WTC11 (cell line): ENCODE measurements around the gene SLC28A1. TPM values are rescaled to one million over a fixed set of nuclear protein-coding genes. Genes with fewer than 3 reads are reported as not detected.

Experiments
- ATAC-seq: fragments of 200-7000 bp; cut with Tn5 transposase; 2 replicates; pipeline ENCODE4 v1.10.0; 2021; ENCODE audit warnings: mild to moderate bottlenecking, moderate library complexity
- CTCF ChIA-PET: fragments of 300-600 bp; sonication (Branson Sonifier 250); formaldehyde crosslinking; loops from one replicate; lab custom pipeline; 2021; ENCODE audit warnings: antibody characterized with exemption; lab: Charles Lee
- POLR2A ChIA-PET: fragments of 350-600 bp; sonication (Branson Sonifier 250); formaldehyde crosslinking; loops from one replicate; lab custom pipeline; 2021; ENCODE audit warnings: antibody characterized with exemption; lab: Charles Lee
- DNase-seq: peaks from one replicate; pipeline ENCODE4 v3.0.0; 2021; ENCODE audit warnings: low spot score
- H3K27ac Mint-ChIP-seq: 2 replicates; pipeline ENCODE4 v1.8.0; 2021; ENCODE audit warnings: mixed read lengths
- H3K27me3 Mint-ChIP-seq: 2 replicates; pipeline ENCODE4 v1.8.0; 2021; ENCODE audit warnings: low read depth, mild to moderate bottlenecking, moderate library complexity, mixed read lengths
- H3K36me3 Mint-ChIP-seq: 2 replicates; pipeline ENCODE4 v1.8.0; 2021; ENCODE audit warnings: mixed read lengths
- H3K4me1 Mint-ChIP-seq: 2 replicates; pipeline ENCODE4 v1.8.0; 2022; ENCODE audit warnings: mixed read lengths
- H3K4me3 Mint-ChIP-seq: 2 replicates; pipeline ENCODE4 v1.8.0; 2021; ENCODE audit warnings: mild to moderate bottlenecking, moderate library complexity, mixed read lengths
- H3K9me3 Mint-ChIP-seq: 2 replicates; pipeline ENCODE4 v1.8.0; 2021; ENCODE audit warnings: mixed read lengths
- CTCF ChIP-seq: fragments of 200-600 bp; IDR thresholded peaks from 2 replicates; pipeline ENCODE4 v1.8.0; 2022; ENCODE audit warnings: antibody characterized with exemption
- ESRRA ChIP-seq: sonication (generic); formaldehyde crosslinking; IDR thresholded peaks from 2 replicates; pipeline ENCODE4 v1.8.1; 2022; ENCODE audit warnings: mild to moderate bottlenecking, missing genetic modification reagents, borderline replicate concordance
- FOXK1 ChIP-seq: sonication (generic); formaldehyde crosslinking; IDR thresholded peaks from 2 replicates; pipeline ENCODE4 v1.8.0; 2022; ENCODE audit warnings: mild to moderate bottlenecking, moderate library complexity, missing genetic modification reagents
- KAT7 ChIP-seq: sonication (generic); formaldehyde crosslinking; IDR thresholded peaks from 2 replicates; pipeline ENCODE4 v1.8.1; 2023; ENCODE audit warnings: missing genetic modification reagents, mild to moderate bottlenecking, borderline replicate concordance
- OVOL2 ChIP-seq: fragments of 250-450 bp; sonication (Bioruptor Pico); IDR thresholded peaks from 2 replicates; pipeline ENCODE4 v1.9.0; 2021; ENCODE audit warnings: mild to moderate bottlenecking, borderline replicate concordance
- RORB ChIP-seq: fragments of 250-450 bp; sonication (Bioruptor Pico); IDR thresholded peaks from 2 replicates; pipeline ENCODE4 v1.9.0; 2021; ENCODE audit warnings: mild to moderate bottlenecking
- SP1 ChIP-seq: sonication (generic); formaldehyde crosslinking; conservative IDR thresholded peaks from 2 replicates; pipeline ENCODE4 v1.8.1; 2022; ENCODE audit warnings: missing genetic modification reagents
- STAT6 ChIP-seq: sonication (generic); formaldehyde crosslinking; conservative IDR thresholded peaks from 2 replicates; pipeline ENCODE4 v1.8.1; 2023; ENCODE audit warnings: mild to moderate bottlenecking, low read depth, missing genetic modification reagents, moderate library complexity
- TP53 ChIP-seq: sonication (generic); formaldehyde crosslinking; IDR thresholded peaks from 2 replicates; pipeline ENCODE4 v1.8.1; 2023; ENCODE audit warnings: mild to moderate bottlenecking, missing genetic modification reagents
- ZBTB21 ChIP-seq: sonication (generic); formaldehyde crosslinking; IDR thresholded peaks from 2 replicates; pipeline ENCODE4 v1.8.1; 2023; ENCODE audit warnings: mild to moderate bottlenecking, missing genetic modification reagents, borderline replicate concordance
- ZNF121 ChIP-seq: sonication (generic); formaldehyde crosslinking; IDR thresholded peaks from 2 replicates; pipeline ENCODE4 v1.8.0; 2023; ENCODE audit warnings: missing genetic modification reagents
- ZNF317 ChIP-seq: sonication (generic); formaldehyde crosslinking; IDR thresholded peaks from 2 replicates; pipeline ENCODE4 v1.8.1; 2023; ENCODE audit warnings: low read depth, mild to moderate bottlenecking, moderate library complexity, missing genetic modification reagents, borderline replicate concordance
- ZNF532 ChIP-seq: fragments of 250-450 bp; sonication (Bioruptor Pico); IDR thresholded peaks from 2 replicates; pipeline ENCODE4 v1.9.0; 2021; ENCODE audit warnings: mild to moderate bottlenecking, borderline replicate concordance
- total RNA-seq: library from RNA; stranded (reverse); gene quantifications from 3 replicates; pipeline ENCODE4 v1.2.3, GENCODE V29; 2021
- TF ChIP-seq, protein P1 (sequence below): fragments of 250-450 bp; sonication (Bioruptor Pico); IDR thresholded peaks from 2 replicates; pipeline ENCODE4 v1.9.0; 2021; ENCODE audit warnings: moderate library complexity, mild to moderate bottlenecking, inconsistent platforms, borderline replicate concordance
- TF ChIP-seq, protein P2 (sequence below): sonication (generic); formaldehyde crosslinking; IDR thresholded peaks from 2 replicates; pipeline ENCODE4 v1.8.0; 2022; ENCODE audit warnings: missing genetic modification reagents

SLC28A1 gene
- total RNA-seq, 1 experiment from 2014 or later: not detected

GRCh38 chr15:84947947-84948830, 63.7 kb downstream of the SLC28A1 start:
- no peak for ATAC-seq
- H3K36me3 Mint-ChIP-seq: no peaks in the 10 kb centered on the region
- no peak for TF ChIP-seq ESRRA (CRISPR knock-in tag)
- no peak for TF ChIP-seq KAT7 (CRISPR knock-in tag)
- CTCF ChIA-PET: no interaction called here
- no peak overlapping the region for H3K27ac Mint-ChIP-seq
- no peak overlapping the region for H3K4me3 Mint-ChIP-seq
- no peaks in the 10 kb centered on the region for H3K4me1 Mint-ChIP-seq
- POLR2A ChIA-PET: no interaction called here
- no peaks in the 10 kb centered on the region; the same call in 1 of the 2 replicates for H3K27me3 Mint-ChIP-seq
- no peaks in the 10 kb centered on the region for H3K9me3 Mint-ChIP-seq
- no peak for DNase-seq

DNA sequence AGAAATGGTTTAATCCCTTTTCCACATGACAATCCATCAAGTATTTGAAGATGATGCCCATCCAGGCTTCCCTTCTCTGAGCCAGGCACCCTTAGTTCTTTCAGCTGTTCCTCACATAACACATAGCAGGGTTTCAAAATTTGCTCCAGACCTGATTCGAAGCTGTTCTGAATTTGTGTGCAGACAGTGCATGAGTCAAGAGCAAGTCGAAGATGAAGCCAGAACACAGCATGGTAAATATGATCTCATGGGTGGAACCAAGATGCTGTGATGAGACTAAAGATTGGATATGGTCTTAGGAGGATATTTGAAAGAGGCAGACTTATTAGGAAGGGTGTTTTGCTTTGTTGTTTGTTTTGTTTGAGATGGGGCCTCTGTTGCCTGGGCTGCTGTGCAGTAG, 64.6 kb downstream of the SLC28A1 start:
- Mint-ChIP-seq H3K9me3 (no peaks in the 10 kb centered on the region), H3K4me3 (no peak overlapping the region), H3K27ac (no peak overlapping the region), H3K36me3 (no peaks in the 10 kb centered on the region), H3K4me1 (no peaks in the 10 kb centered on the region), H3K27me3 (no peaks in the 10 kb centered on the region; the same call in 1 of the 2 replicates)
- ATAC-seq: no peak
- no peak for DNase-seq
- CTCF ChIA-PET: no interaction called here
- POLR2A ChIA-PET: interaction anchor here (0.7 to 1.2 kb wide), 2 partner anchors 318 to 1691 kb away, joined by 3 to 4 read pairs; no protein-coding TSS in a partner anchor
- TF ChIP-seq TP53 (CRISPR knock-in tag) (no peak), ZNF317 (CRISPR knock-in tag) (no peak), CTCF (no peak), ESRRA (CRISPR knock-in tag) (no peak), OVOL2 (CRISPR knock-in tag) (no peak), RORB (no peak), ZBTB21 (CRISPR knock-in tag) (no peak), FOXK1 (CRISPR knock-in tag) (no peak), ZNF532 (CRISPR knock-in tag) (no peak), STAT6 (CRISPR knock-in tag) (no peak), SP1 (CRISPR knock-in tag) (no peak), ZNF121 (CRISPR knock-in tag) (no peak)
- TF ChIP-seq, protein P1, sequence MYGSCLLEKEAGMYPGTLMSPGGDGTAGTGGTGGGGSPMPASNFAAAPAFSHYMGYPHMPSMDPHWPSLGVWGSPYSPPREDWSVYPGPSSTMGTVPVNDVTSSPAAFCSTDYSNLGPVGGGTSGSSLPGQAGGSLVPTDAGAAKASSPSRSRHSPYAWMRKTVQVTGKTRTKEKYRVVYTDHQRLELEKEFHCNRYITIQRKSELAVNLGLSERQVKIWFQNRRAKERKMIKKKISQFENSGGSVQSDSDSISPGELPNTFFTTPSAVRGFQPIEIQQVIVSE: no peak
- TF ChIP-seq, protein P2, sequence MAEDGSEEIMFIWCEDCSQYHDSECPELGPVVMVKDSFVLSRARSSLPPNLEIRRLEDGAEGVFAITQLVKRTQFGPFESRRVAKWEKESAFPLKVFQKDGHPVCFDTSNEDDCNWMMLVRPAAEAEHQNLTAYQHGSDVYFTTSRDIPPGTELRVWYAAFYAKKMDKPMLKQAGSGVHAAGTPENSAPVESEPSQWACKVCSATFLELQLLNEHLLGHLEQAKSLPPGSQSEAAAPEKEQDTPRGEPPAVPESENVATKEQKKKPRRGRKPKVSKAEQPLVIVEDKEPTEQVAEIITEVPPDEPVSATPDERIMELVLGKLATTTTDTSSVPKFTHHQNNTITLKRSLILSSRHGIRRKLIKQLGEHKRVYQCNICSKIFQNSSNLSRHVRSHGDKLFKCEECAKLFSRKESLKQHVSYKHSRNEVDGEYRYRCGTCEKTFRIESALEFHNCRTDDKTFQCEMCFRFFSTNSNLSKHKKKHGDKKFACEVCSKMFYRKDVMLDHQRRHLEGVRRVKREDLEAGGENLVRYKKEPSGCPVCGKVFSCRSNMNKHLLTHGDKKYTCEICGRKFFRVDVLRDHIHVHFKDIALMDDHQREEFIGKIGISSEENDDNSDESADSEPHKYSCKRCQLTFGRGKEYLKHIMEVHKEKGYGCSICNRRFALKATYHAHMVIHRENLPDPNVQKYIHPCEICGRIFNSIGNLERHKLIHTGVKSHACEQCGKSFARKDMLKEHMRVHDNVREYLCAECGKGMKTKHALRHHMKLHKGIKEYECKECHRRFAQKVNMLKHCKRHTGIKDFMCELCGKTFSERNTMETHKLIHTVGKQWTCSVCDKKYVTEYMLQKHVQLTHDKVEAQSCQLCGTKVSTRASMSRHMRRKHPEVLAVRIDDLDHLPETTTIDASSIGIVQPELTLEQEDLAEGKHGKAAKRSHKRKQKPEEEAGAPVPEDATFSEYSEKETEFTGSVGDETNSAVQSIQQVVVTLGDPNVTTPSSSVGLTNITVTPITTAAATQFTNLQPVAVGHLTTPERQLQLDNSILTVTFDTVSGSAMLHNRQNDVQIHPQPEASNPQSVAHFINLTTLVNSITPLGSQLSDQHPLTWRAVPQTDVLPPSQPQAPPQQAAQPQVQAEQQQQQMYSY: no peak
